Posterior cingulate gyrus (tissue), 11 donors: Measurements from ENCODE around the gene ZNF615.
A peak's percentile ranks its signal among the peaks of the same experiment; 100 is the strongest.
"Not testable (repeated sequence)": the region's sequence is repeated elsewhere in the genome, so short reads cannot be mapped to it uniquely, and the experiment has no call there.

Experiments
- DNase-seq, 10 donors: peaks; one replicate each; pipeline versions ENCODE4 v3.0.0 to v3.0.0-alpha.2; 2020 to 2021; ENCODE audit warnings: mixed read lengths in 3 of 10
- intact Hi-C: fragments of 100-400 bp; cut with DNase I; formaldehyde crosslinking; loops from one replicate; pipeline ENCODE4 v1.15.1; 2023

Gene ZNF615

DNA sequence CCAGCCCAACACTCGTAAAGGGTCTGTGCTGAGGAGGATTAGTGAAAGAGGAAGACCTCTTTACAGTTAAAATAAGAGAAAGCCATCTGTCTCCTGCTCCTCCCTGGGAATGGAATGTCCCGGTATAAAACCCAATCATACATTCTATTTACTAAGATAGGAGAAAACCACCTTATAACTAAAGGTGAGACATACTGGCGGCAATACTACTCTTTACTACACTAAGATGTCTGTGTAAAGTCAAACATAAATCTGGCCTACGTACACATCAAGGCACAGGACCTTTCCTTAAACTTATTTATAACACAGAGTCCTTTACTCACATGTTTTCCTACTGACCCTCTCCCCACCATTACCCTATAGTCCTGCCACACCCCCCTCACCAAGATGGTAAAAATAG lies 24.6 kb downstream of the ZNF615 start:
- intact Hi-C loops: loop anchor here (10.0 kb wide), 1 partner anchor 59 kb away; the partner anchor contains the start of gene ZNF613
- no peak for DNase-seq

DNA sequence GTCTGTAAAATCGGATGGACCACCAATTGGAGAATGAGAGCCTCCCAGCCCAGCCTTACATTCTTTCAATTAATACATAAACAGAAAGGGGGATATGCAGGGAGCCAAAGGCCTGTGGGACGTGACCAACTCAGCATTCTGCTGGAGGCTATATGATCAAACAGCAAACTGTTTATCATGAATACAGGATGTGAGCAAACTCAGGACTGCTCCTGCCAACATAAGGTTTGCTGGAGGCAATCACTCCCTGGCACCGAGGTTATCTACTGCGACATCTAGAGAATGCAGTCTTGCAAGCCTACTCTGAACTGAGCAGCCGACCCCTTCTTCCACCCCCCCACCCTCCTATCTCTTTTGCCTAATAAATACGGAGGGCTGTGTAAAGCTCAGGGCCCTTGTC lies 27.1 kb downstream of the ZNF615 start:
- DNase-seq: not testable (repeated sequence)
- intact Hi-C loops: loop anchor here (10.0 kb wide), 1 partner anchor 56 kb away; the partner anchor contains the start of gene ZNF613

GRCh38 chr19:51980116-51980736 lies 27.8 kb downstream of the ZNF615 start:
- intact Hi-C loops: loop anchor here (10.0 kb wide), 1 partner anchor 55 kb away; the partner anchor contains the start of gene ZNF613
- no peak for DNase-seq

DNA sequence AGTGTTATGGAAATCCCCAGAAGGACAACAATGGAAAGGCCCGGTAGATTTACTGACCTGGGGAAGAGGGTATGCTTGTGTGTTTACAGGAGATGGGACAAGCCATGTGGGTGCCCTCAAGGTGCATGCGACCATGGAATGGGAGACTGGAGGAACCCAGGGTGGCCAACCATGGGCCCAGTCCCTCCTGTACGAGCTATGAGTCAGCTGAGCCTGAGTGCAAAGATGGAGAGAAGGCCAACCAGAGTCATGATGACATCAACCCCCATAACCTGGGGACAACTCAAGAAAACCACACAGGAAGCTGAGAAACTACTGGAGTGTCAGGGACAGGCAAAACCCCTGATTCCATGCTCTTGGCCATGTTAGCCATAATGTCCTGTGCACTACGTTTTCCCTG lies 29.1 kb downstream of the ZNF615 start:
- intact Hi-C loops: no loop called here
- no peak for DNase-seq

GRCh38 chr19:51977346-51977745 lies 30.7 kb downstream of the ZNF615 start:
- DNase-seq: no peak
- intact Hi-C loops: no loop called here

DNA sequence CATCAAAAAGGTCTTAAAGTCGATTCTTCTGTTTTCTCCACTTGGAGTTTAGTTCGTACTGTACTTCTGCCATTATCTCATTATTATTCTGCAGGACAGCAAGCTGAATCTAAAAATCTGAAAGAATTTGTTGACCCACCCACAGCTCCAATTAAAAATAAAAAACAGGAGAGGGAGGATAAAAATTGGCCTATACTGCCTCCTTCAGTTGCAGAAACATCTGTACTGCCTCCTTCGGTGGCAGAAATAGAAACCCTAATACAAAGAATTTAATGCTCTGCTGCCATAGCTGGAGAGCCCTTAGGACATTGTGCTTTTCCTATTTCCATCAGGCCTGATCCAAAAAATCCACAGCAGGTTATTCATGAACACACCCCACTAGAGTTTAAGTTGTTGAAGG lies 31.2 kb downstream of the ZNF615 start:
- DNase-seq: no peak

GRCh38 chr19:51975787-51976186 lies 32.2 kb downstream of the ZNF615 start:
- DNase-seq, intact Hi-C loops: not testable (repeated sequence)

More for the DNA sequence above, 31.2 kb downstream of the ZNF615 start:
- intact Hi-C loops: no loop called here

DNA sequence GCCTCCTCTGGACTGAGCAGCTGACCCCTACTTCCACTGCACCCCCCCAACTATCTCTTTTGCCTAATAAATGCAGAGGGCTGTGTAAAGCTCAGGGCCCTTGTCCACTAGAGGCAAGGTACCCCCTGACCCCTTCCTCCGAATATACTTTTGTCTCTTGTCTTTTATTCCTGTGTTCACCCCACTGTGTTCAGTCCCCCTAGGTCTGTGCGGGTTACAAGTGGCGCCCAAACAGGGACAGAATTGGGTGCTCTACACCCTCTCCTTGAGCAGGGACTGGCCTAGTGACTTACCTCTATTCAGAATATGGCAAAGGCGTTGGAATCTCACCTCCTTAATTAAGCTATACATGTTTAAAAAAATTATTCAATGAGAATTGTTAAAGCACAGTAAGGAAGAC lies 36.4 kb downstream of the ZNF615 start:
- no peak for DNase-seq
- intact Hi-C loops: no loop called here

DNA sequence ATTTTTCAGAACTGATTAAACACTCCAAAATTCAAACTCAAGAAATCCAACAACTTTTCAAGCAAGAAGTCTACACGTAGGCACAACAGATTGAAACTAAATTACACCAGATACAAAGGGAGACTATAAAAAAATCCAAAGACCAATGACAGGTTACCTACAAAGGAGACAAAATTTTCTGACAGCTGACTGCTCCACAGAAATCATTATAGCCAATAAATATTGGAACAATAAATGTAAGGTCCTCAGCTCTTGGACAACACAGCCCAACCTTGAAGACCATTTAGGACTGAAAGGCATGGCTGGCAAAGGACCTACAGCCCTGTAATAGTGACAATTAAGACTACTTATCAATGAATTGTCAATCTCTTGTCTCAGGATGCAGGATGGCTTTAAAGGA lies 37.3 kb downstream of the ZNF615 start:
- DNase-seq: no peak
- intact Hi-C loops: no loop called here

DNA sequence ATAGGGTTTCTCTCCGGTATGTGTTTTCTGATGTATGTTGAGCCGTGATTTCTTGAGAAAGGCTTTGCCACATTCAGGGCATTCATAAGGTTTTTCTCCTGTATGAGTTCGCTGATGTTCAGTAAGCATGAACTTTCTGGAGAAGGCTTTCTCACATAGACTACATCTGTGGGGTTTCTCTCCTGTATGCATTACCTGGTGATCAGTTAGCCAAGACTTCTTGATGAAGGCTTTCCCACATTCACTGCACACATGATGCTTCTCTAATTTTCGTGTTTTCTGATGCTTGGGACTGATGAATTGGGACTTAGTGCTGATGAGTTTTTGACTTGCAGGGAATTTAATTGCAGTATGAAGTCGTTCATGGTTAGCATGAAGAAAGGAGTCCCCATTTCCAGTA lies 42.4 kb downstream of the ZNF615 start:
- DNase-seq: no peak
- intact Hi-C loops: no loop called here

- DNase-seq: not testable (repeated sequence)
Observed at GRCh38 chr19:51960621-51961233, 47.3 kb downstream of the ZNF615 start.

GRCh38 chr19:51959791-51960190 lies 48.2 kb downstream of the ZNF615 start:
- intact Hi-C loops: no loop called here
- no peak for DNase-seq

More at GRCh38 chr19:51960621-51961233, 47.3 kb downstream of the ZNF615 start:
- intact Hi-C loops: not testable (repeated sequence)

DNA sequence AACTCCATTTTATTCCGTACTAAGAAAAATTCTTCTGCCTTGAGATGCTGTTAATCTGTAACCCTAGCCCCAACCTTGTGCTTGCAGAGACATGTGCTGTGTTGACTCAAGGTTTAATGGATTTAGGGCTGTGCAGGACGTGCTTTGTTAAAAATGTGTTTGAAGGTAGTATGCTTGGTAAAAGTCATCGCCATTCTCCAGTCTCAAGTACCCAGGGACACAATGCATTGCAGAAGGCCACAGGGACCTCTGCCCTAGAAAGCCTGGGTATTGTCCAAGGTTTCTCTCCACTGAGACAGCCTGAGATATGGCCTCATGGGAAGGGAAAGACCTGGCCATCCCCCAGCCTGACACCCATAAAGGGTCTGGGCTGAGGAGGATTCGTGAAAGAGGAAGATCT lies 50.2 kb downstream of the ZNF615 start:
- intact Hi-C loops, DNase-seq: not testable (repeated sequence)

DNA sequence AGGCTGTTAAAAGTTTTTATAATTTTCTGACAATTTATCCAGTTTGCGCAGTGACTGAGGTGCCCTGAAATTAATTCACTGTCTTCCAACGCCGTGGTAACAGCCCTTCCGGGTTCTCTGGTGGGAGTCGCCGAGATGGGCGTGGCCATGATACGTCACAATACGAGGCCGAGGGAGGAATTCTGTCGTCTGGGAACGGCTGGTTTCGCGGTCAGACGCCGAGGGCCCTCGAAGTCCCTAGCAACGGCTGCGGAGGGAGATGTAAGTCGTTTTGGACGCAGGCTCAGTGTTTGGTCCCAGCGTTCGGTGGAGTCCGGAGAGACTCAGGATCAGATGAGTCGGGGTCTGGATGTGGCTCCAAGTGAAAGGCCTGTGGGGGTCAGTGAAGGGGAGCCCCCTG lies 59.0 kb downstream of the ZNF615 start:
- DNase-seq: peak in 7 of 10 donors; percentile 12 to 88 (median 33)
- intact Hi-C loops: no loop called here

DNA sequence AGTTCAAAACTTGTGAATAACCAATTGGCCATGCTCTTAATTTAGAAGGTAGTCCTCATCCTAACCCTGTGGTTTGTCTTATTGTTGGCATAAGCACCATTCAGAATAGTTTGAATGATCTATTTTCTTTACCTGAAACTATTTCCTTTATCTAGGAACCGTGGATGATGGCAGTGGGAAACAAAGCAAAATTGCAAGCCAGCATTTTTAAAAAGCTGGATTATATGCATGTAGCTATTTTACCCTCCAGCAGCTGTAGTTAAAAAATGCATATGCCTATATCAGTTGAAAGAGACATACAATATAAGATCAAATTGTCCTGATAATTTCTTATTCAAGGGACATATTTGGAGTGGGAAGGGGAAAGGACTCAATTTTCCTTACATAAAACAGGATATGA lies 61.4 kb downstream of the ZNF615 start:
- no peak for DNase-seq
- intact Hi-C loops: no loop called here

- DNase-seq: no peak
- intact Hi-C loops: no loop called here
Observed at GRCh38 chr19:51944798-51945552, 63.0 kb downstream of the ZNF615 start.
